HepG2 (cell line): ENCODE measurements around the gene NOC2L. TPM values are rescaled to one million over a fixed set of nuclear protein-coding genes. Genes with fewer than 3 reads are reported as not detected.
A peak's percentile ranks its signal among the peaks of the same experiment; 100 is the strongest.

ENCODE experiments used
- ATAC-seq: fragments of 200-7000 bp; cut with Tn5 transposase; 3 replicates; pipeline ENCODE4 v1.9.1; 2020; ENCODE audit warnings: mild to moderate bottlenecking, moderate library complexity
- BruUV-seq: library from RNA; stranded (reverse); fragments of 400-500 nt; replicated peaks from 2 replicates; lab custom pipeline; 2021; lab: Mats Ljungman, UMichigan
- CTCF ChIA-PET: fragments of 300-600 bp; formaldehyde crosslinking; extraction: SDS; loops from one replicate; lab custom pipeline; 2021; ENCODE audit warnings: low total read pairs, inconsistent platforms, low intra/inter-chr PET ratio; lab: Yijun Ruan, JAX
- POLR2A ChIA-PET: fragments of 350-600 bp; sonication (Branson Sonifier 250); formaldehyde crosslinking; loops from one replicate; lab custom pipeline; 2020; ENCODE audit warnings: antibody characterized with exemption, inconsistent platforms; lab: Yijun Ruan, JAX
- DNase-seq: peaks from one replicate; pipeline ENCODE4 v3.0.0-alpha.2; 2015; ENCODE audit warnings: low spot score
- FAIRE-seq: peaks from 3 replicates; lab custom pipeline; 2011; peaks lifted over from hg19 to GRCh38; lab: Jason Lieb, UNC
- H2AFZ ChIP-seq: one replicate; pipeline ENCODE4 v1.6.1; 2011; ENCODE audit warnings: low read length, inconsistent platforms
- H3K27ac ChIP-seq: fragments of 300-600 bp; 3 replicates; pipeline ENCODE4 v1.8.0; 2011; ENCODE audit warnings: mixed run types, mild to moderate bottlenecking, mixed read lengths, low read length, inconsistent platforms; ENCODE audit not compliant: insufficient read depth; ENCODE audit errors: extremely low read length
- H3K27me3 ChIP-seq, 2 experiments: fragments of 200-600 bp in 1 of 2; 2 replicates in 1 of 2; 3 replicates in 1 of 2; pipeline versions ENCODE4 v1.6.0 to v1.8.0; 2011; ENCODE audit warnings: low read length in 2 of 2, mild to moderate bottlenecking in 2 of 2, moderate library complexity in 2 of 2, inconsistent platforms in 1 of 2; ENCODE audit not compliant: insufficient read depth in 2 of 2, control insufficient read depth in 1 of 2
- H3K36me3 ChIP-seq, 2 experiments: fragments of 200-600 bp in 1 of 2; replicated peaks in 1 of 2; 2 replicates in 1 of 2; 3 replicates in 1 of 2; pipeline versions ENCODE4 v1.5.1 to v1.8.0; 2011; ENCODE audit warnings: low read length in 2 of 2, inconsistent platforms in 1 of 2; ENCODE audit not compliant: insufficient read depth in 2 of 2, control insufficient read depth in 1 of 2
- H3K4me1 ChIP-seq: 2 replicates; pipeline ENCODE4 v1.5.1; 2012; ENCODE audit warnings: low read length, inconsistent platforms; ENCODE audit not compliant: insufficient read depth
- H3K4me2 ChIP-seq: 2 replicates; pipeline ENCODE4 v1.6.0; 2011; ENCODE audit warnings: low read depth, low read length, inconsistent platforms
- H3K4me3 ChIP-seq, 3 experiments: fragments of 200-600 bp in 1 of 3; sonication (generic), shearing (Covaris generic) in 1 of 3; replicated peaks in 1 of 3; 2 replicates each; pipeline ENCODE4 v1.5.1; 2011 to 2016; ENCODE audit warnings: low read length in 3 of 3, inconsistent platforms in 2 of 3, low read depth in 2 of 3, mild to moderate bottlenecking in 2 of 3, control low read depth in 1 of 3, mixed read lengths in 1 of 3; ENCODE audit not compliant: insufficient read depth in 1 of 3
- H3K79me2 ChIP-seq: one replicate; pipeline ENCODE4 v1.6.1; 2011; ENCODE audit warnings: low read length, inconsistent platforms; ENCODE audit not compliant: insufficient read depth
- H3K9ac ChIP-seq: 2 replicates; pipeline ENCODE4 v1.6.0; 2011; ENCODE audit warnings: mild to moderate bottlenecking, low read depth, low read length, inconsistent platforms; ENCODE audit not compliant: insufficient read depth
- H3K9me3 ChIP-seq: 2 replicates; pipeline ENCODE4 v1.5.1; 2012; ENCODE audit warnings: mild to moderate bottlenecking, low read length
- H4K20me1 ChIP-seq: 2 replicates; pipeline ENCODE4 v1.6.0; 2011; ENCODE audit warnings: inconsistent platforms, mild to moderate bottlenecking, low read length, moderate library complexity; ENCODE audit not compliant: insufficient read depth
- PBX3 ChIP-seq: sonication (generic); formaldehyde crosslinking; IDR thresholded peaks from 2 replicates; pipeline ENCODE4 v1.8.1; 2023; ENCODE audit warnings: missing genetic modification reagents, inconsistent platforms, borderline replicate concordance
- ZNF709 ChIP-seq: sonication (generic); formaldehyde crosslinking; IDR thresholded peaks from 2 replicates; pipeline ENCODE4 v1.5.0; 2020; ENCODE audit warnings: mild to moderate bottlenecking, missing genetic modification reagents
- WGBS: methylation state at CpG from one replicate; pipeline ENCODE4 v1.1.6; 2017; ENCODE audit warnings: low lambda C conversion rate; 5-methylcytosine and 5-hydroxymethylcytosine counted together
- in situ Hi-C: cut with HindIII; loops from 2 replicates; pipeline ENCODE4 v1.10.0; 2017; ENCODE audit warnings: low pct_unique_long_range_greater_than_20kb; ENCODE audit not compliant: extremely low pct_ligation_motif_present
- intact Hi-C: fragments of 100-400 bp; cut with micrococcal nuclease; formaldehyde crosslinking; loops from one replicate; pipeline ENCODE4 v1.10.0; 2022; ENCODE audit not compliant: unreplicated experiment
- polyA plus RNA-seq, 8 experiments: library from polyadenylated mRNA; depleted of rRNA in 3 of 8; stranded (reverse) in 7 of 8; unstranded in 1 of 8; fragments of >200 nt; fragmentation: Illumina TruSeq in 4 of 8; extraction: Trizol in 4 of 8; gene quantifications; 2 replicates each; pipeline versions ENCODE4 v1.2.1 to v1.2.3, GENCODE V29; 2011 to 2016; ENCODE audit warnings: low read depth in 4 of 8, missing spikeins in 1 of 8, mixed read lengths in 1 of 8; ENCODE audit not compliant: insufficient read depth in 1 of 8
- total RNA-seq, 5 experiments: library from RNA; depleted of rRNA; stranded (reverse); fragments of >200 nt; fragmentation: Illumina TruSeq; extraction: Trizol; gene quantifications; 2 replicates each; pipeline ENCODE4 v1.2.3, GENCODE V29; 2016; ENCODE audit warnings: low read depth in 1 of 5
- TF ChIP-seq, protein P1 (sequence below): sonication (generic); formaldehyde crosslinking; IDR thresholded peaks from 2 replicates; pipeline ENCODE4 v1.4.0; 2020; ENCODE audit warnings: missing genetic modification reagents

NOC2L gene
- total and polyA plus RNA-seq, 2 of the 13 experiments (the other 11 are each of a cell fraction or from before 2014, with no cell fraction given) = 32.0 to 103 TPM

DNA sequence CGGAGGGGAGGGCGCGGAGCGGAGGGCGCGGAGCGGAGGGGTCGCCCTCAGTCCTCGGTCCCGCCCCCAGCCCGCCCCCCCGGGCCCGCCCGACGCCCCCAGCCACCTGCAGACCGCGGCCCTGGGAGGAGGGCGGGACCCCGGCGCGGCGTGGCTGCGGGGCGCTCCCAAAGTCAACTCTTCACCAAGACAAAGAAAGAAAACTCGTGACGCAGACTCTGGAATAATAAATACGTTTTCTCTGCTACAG lies 39.6 kb upstream of the NOC2L start:
- no peak for ATAC-seq
- intact Hi-C loops (no loop called here), in situ Hi-C loops (no loop called here)
- no peak for DNase-seq
- Histone ChIP-seq H3K9me3 (no peaks in the 10 kb centered on the region), H3K4me3 (peak overlapping the region; percentile 63 to 78 (median 78); a peak in 5 of 6 replicates), H3K27ac (peak overlapping the region; percentile 97), H3K4me2 (peak overlapping the region; percentile 92), H3K27me3 (no peaks in the 10 kb centered on the region), H3K4me1 (peaks cover 52% of the 10 kb centered on the region), H4K20me1 (peaks cover 4% of the 10 kb centered on the region; the same call in 1 of the 2 replicates), H2AFZ (no peak overlapping the region), H3K79me2 (peaks cover 9% of the 10 kb centered on the region), H3K9ac (peak overlapping the region; percentile 84), H3K36me3 (no peaks in the 10 kb centered on the region)
- CTCF ChIA-PET = no interaction called here
- POLR2A ChIA-PET = interaction anchor here (1.0 to 3.2 kb wide), 3 partner anchors 8 to 61 kb away, joined by 3 to 13 read pairs (median 6); partner anchors contain the start of gene ISG15
- TF ChIP-seq PBX3 (CRISPR knock-in tag) (no peak), ZNF709 (CRISPR knock-in tag) (0 out of 2 replicates have a peak, but pooled peaks have one; percentile 23)
- TF ChIP-seq, protein P1, sequence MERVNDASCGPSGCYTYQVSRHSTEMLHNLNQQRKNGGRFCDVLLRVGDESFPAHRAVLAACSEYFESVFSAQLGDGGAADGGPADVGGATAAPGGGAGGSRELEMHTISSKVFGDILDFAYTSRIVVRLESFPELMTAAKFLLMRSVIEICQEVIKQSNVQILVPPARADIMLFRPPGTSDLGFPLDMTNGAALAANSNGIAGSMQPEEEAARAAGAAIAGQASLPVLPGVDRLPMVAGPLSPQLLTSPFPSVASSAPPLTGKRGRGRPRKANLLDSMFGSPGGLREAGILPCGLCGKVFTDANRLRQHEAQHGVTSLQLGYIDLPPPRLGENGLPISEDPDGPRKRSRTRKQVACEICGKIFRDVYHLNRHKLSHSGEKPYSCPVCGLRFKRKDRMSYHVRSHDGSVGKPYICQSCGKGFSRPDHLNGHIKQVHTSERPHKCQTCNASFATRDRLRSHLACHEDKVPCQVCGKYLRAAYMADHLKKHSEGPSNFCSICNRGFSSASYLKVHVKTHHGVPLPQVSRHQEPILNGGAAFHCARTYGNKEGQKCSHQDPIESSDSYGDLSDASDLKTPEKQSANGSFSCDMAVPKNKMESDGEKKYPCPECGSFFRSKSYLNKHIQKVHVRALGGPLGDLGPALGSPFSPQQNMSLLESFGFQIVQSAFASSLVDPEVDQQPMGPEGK (CRISPR knock-in tag) = peak; percentile 32
- no TSS peak for BruUV-seq
- 10% methylated on average over 15 of the region's 27 CpGs for WGBS
- FAIRE-seq = no peak
